HepG2 (cell line): Measurements from ENCODE around the gene ZNF584. TPM values are rescaled to one million over a fixed set of nuclear protein-coding genes. Genes with fewer than 3 reads are reported as not detected.

ENCODE experiments used
- AHDC1 ChIP-seq: sonication (generic); formaldehyde crosslinking; IDR thresholded peaks from 2 replicates; pipeline ENCODE4 v1.5.1; 2020; ENCODE audit warnings: mild to moderate bottlenecking, missing genetic modification reagents, borderline replicate concordance
- CENPX ChIP-seq: sonication (generic); formaldehyde crosslinking; IDR thresholded peaks from 2 replicates; pipeline ENCODE4 v1.9.0; 2021; ENCODE audit warnings: mild to moderate bottlenecking, missing genetic modification reagents, moderate library complexity
- FOXK1 ChIP-seq: sonication (generic); formaldehyde crosslinking; IDR thresholded peaks from 2 replicates; pipeline ENCODE4 v1.4.0; 2020; ENCODE audit warnings: low read depth, missing genetic modification reagents, borderline replicate concordance
- HMG20B ChIP-seq: conservative IDR thresholded peaks from 2 replicates; pipeline ENCODE4 v1.6.1; 2016; ENCODE audit warnings: missing genetic modification reagents, missing compliant biosample characterization
- LCORL ChIP-seq, 2 experiments: fragments of 450-650 bp in 1 of 2; sonication (generic) in 1 of 2; formaldehyde crosslinking in 1 of 2; IDR thresholded peaks; 2 replicates each; pipeline versions ENCODE4 v1.5.0 to v1.6.1; 2017 to 2020; ENCODE audit warnings: antibody characterized with exemption in 1 of 2, missing genetic modification reagents in 1 of 2
- MLX ChIP-seq: IDR thresholded peaks from 2 replicates; pipeline ENCODE4 v1.6.1; 2016
- MTF2 ChIP-seq: sonication (generic); formaldehyde crosslinking; IDR thresholded peaks from 2 replicates; pipeline ENCODE4 v1.5.0; 2020; ENCODE audit warnings: missing genetic modification reagents, borderline replicate concordance
- NR2F6 ChIP-seq, 2 experiments: IDR thresholded peaks; 2 replicates each; pipeline ENCODE4 v1.6.1; 2016; ENCODE audit warnings: antibody characterized with exemption in 1 of 2, mild to moderate bottlenecking in 1 of 2
- PREB ChIP-seq: sonication (generic); formaldehyde crosslinking; IDR thresholded peaks from 2 replicates; pipeline ENCODE4 v1.4.0; 2020; ENCODE audit warnings: missing genetic modification reagents
- RAD51 ChIP-seq: fragments of 450-650 bp; IDR thresholded peaks from 2 replicates; pipeline ENCODE4 v1.6.1; 2016; ENCODE audit warnings: borderline replicate concordance
- YEATS2 ChIP-seq: sonication (generic); formaldehyde crosslinking; IDR thresholded peaks from 2 replicates; pipeline ENCODE4 v1.4.0; 2020; ENCODE audit warnings: missing genetic modification reagents, borderline replicate concordance
- YY1 ChIP-seq: IDR thresholded peaks from 2 replicates; pipeline ENCODE4 v1.6.1; 2011; ENCODE audit warnings: low read length, low read depth, moderate library complexity, mild to moderate bottlenecking; ENCODE audit not compliant: insufficient read depth, insufficient replicate concordance
- ZBTB3 ChIP-seq: sonication (generic); formaldehyde crosslinking; IDR thresholded peaks from 2 replicates; pipeline ENCODE4 v1.4.0; 2020; ENCODE audit warnings: low read depth, mild to moderate bottlenecking, moderate library complexity, missing genetic modification reagents, borderline replicate concordance
- ZNF235 ChIP-seq: sonication (generic); formaldehyde crosslinking; IDR thresholded peaks from 2 replicates; pipeline ENCODE4 v1.8.1; 2023; ENCODE audit warnings: mild to moderate bottlenecking, missing genetic modification reagents, borderline replicate concordance
- ZNF431 ChIP-seq: sonication (generic); formaldehyde crosslinking; IDR thresholded peaks from 2 replicates; pipeline ENCODE4 v1.9.0; 2022; ENCODE audit warnings: missing genetic modification reagents, low read depth, mild to moderate bottlenecking, borderline replicate concordance
- ZNF503 ChIP-seq: sonication (generic); formaldehyde crosslinking; IDR thresholded peaks from 2 replicates; pipeline ENCODE4 v1.4.0; 2020; ENCODE audit warnings: missing genetic modification reagents
- ZNF766 ChIP-seq: sonication (generic); formaldehyde crosslinking; IDR thresholded peaks from 2 replicates; pipeline ENCODE4 v1.5.0; 2020; ENCODE audit warnings: missing genetic modification reagents, borderline replicate concordance
- ZNF768 ChIP-seq: sonication (generic); formaldehyde crosslinking; IDR thresholded peaks from 2 replicates; pipeline ENCODE4 v1.4.0; 2020; ENCODE audit warnings: missing genetic modification reagents
- ZSCAN25 ChIP-seq: sonication (generic); formaldehyde crosslinking; IDR thresholded peaks from 2 replicates; pipeline ENCODE4 v1.8.0; 2022; ENCODE audit warnings: mild to moderate bottlenecking, missing genetic modification reagents
- polyA plus RNA-seq, 8 experiments: library from polyadenylated mRNA; depleted of rRNA in 3 of 8; stranded (reverse) in 7 of 8; unstranded in 1 of 8; fragments of >200 nt; fragmentation: Illumina TruSeq in 4 of 8; extraction: Trizol in 4 of 8; gene quantifications; 2 replicates each; pipeline versions ENCODE4 v1.2.1 to v1.2.3, GENCODE V29; 2011 to 2016; ENCODE audit warnings: low read depth in 4 of 8, missing spikeins in 1 of 8, mixed read lengths in 1 of 8; ENCODE audit not compliant: insufficient read depth in 1 of 8
- total RNA-seq, 5 experiments: library from RNA; depleted of rRNA; stranded (reverse); fragments of >200 nt; fragmentation: Illumina TruSeq; extraction: Trizol; gene quantifications; 2 replicates each; pipeline ENCODE4 v1.2.3, GENCODE V29; 2016; ENCODE audit warnings: low read depth in 1 of 5

ZNF584 gene
- total and polyA plus RNA-seq, 2 of the 13 experiments (the other 11 are each of a cell fraction or from before 2014, with no cell fraction given): 2.4 to 7.0 TPM

- TF ChIP-seq ZNF503 (CRISPR knock-in tag) (no peak), YEATS2 (peak; percentile 43; the same call in 1 of the 2 replicates), LCORL (IDR thresholded peaks at IDR 0.05) (no peak), LCORL (CRISPR knock-in tag; IDR thresholded peaks at IDR 0.05) (no peak), NR2F6 (IDR thresholded peaks at IDR 0.05) (no peak), NR2F6 (CRISPR knock-in tag; IDR thresholded peaks at IDR 0.05) (no peak), YY1 (peak; percentile 80), CENPX (CRISPR knock-in tag) (no peak), ZNF431 (CRISPR knock-in tag) (0 out of 2 replicates have a peak, but pooled peaks have one; percentile 66), ZSCAN25 (no peak; the same call in 1 of the 2 replicates), FOXK1 (no peak), MTF2 (CRISPR knock-in tag) (no peak; the same call in 1 of the 2 replicates), PREB (CRISPR knock-in tag) (no peak), AHDC1 (CRISPR knock-in tag) (no peak), HMG20B (CRISPR knock-in tag) (no peak), ZBTB3 (CRISPR knock-in tag) (no peak), ZNF235 (CRISPR knock-in tag) (peak; percentile 74; the same call in 1 of the 2 replicates), ZNF768 (CRISPR knock-in tag) (no peak), RAD51 (no peak), ZNF766 (CRISPR knock-in tag) (no peak; the same call in 1 of the 2 replicates), MLX (CRISPR knock-in tag) (0 out of 2 replicates have a peak, but pooled peaks have one; percentile 0)
Measured at GRCh38 chr19:58408152-58409009, at the start of gene ZNF584 (continued).
